GM12872 (cell line): ENCODE results near the gene APOBEC3A.

Experiments used
- CTCF ChIP-seq: IDR thresholded peaks from 3 replicates; pipeline ENCODE4 v1.5.1; 2011; ENCODE audit warnings: low read depth, mild to moderate bottlenecking, low read length, moderate library complexity; ENCODE audit not compliant: insufficient read depth

The APOBEC3A gene

GRCh38 chr22:38943201-38943600, 14.2 kb upstream of the APOBEC3A start:
- TF ChIP-seq CTCF: peak; percentile 50

- no peak for TF ChIP-seq CTCF
These were observed 13.5 kb upstream of the APOBEC3A start for GRCh38 chr22:38943882-38944281.

- no peak for TF ChIP-seq CTCF
These were observed 12.8 kb upstream of the APOBEC3A start for GRCh38 chr22:38944653-38945052.

GRCh38 chr22:38946771-38947170, 10.6 kb upstream of the APOBEC3A start:
- TF ChIP-seq CTCF: no peak

GRCh38 chr22:38947321-38948140, 9.9 kb upstream of the APOBEC3A start:
- TF ChIP-seq CTCF: no peak

GRCh38 chr22:38948181-38948940, 9.0 kb upstream of the APOBEC3A start:
- no peak for TF ChIP-seq CTCF

GRCh38 chr22:38949889-38950405, 7.5 kb upstream of the APOBEC3A start:
- no peak for TF ChIP-seq CTCF
